BLaER1 treated with 17β-estradiol and CSF1 and Interleukin-3, amounts not matched to agents 10 nM and 100 nM (cell line): Measurements from ENCODE around the gene SERPINA3.
A peak's percentile ranks its signal among the peaks of the same experiment; 100 is the strongest.

ENCODE experiments used
- H3K27ac ChIP-seq, 11 experiments: shearing (Covaris generic); formaldehyde crosslinking; 2 replicates each; pipeline ENCODE4 v1.8.1; 2022
- H3K27me3 ChIP-seq, 11 experiments: shearing (Covaris generic); formaldehyde crosslinking; 2 replicates each; pipeline ENCODE4 v1.8.1; 2022
- H3K36me3 ChIP-seq, 11 experiments: shearing (Covaris generic); formaldehyde crosslinking; 2 replicates each; pipeline ENCODE4 v1.8.1; 2022
- H3K4me1 ChIP-seq, 10 experiments: shearing (Covaris generic); formaldehyde crosslinking; 2 replicates each; pipeline ENCODE4 v1.8.1; 2022
- H3K4me2 ChIP-seq, 11 experiments: shearing (Covaris generic); formaldehyde crosslinking; 2 replicates each; pipeline ENCODE4 v1.8.1; 2022
- H3K4me3 ChIP-seq, 10 experiments: shearing (Covaris generic); formaldehyde crosslinking; 2 replicates each; pipeline ENCODE4 v1.8.1; 2022
- H3K9ac ChIP-seq, 11 experiments: shearing (Covaris generic); formaldehyde crosslinking; 2 replicates each; pipeline ENCODE4 v1.8.1; 2022
- H3K9me3 ChIP-seq, 11 experiments: shearing (Covaris generic); formaldehyde crosslinking; replicated peaks in 1 of 11; 2 replicates each; pipeline ENCODE4 v1.8.1; 2022
- H4K20me1 ChIP-seq, 11 experiments: shearing (Covaris generic); formaldehyde crosslinking; 2 replicates each; pipeline ENCODE4 v1.8.1; 2022
- Cebpa-rat ChIP-seq, 11 experiments: shearing (Covaris generic); IDR thresholded peaks; 2 replicates each; pipeline ENCODE4 v1.8.1; 2022

The SERPINA3 gene

DNA sequence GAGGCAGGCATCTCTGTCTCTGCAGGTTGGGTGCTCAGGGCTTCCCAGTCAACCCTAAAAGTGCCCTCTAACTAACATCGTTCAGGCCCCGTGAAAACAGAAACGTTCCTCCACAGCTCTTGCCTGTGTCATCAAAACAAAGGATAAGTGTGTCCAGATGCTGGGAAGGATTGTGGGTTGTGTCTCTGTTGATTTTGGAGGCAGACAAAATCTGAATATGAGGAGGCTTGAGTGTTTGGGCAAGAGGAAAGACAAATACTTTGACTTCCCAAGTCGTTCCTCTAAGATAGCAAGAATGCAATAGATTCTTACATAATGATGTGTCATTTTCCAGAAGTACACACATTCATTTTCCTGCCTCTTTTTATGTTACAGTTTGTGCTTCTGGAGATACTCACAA lies 52.9 kb downstream of the SERPINA3 start:
- peak overlapping the region in 9 of 11 experiments; percentile 68 to 96 (median 85); a peak in 16 of 22 replicates for H3K27ac ChIP-seq
- H3K4me2 ChIP-seq: peak overlapping the region in 7 of 11 experiments; percentile 70 to 94 (median 81); a peak in 15 of 22 replicates
- no peaks in the 10 kb centered on the region for H4K20me1 ChIP-seq
- no peaks in the 10 kb centered on the region for H3K36me3 ChIP-seq
- H3K4me1 ChIP-seq: peaks cover 17 to 45% (median 31%) of the 10 kb centered on the region in 10 experiments
- H3K9me3 ChIP-seq: peaks cover 0 to 15% (median 3%) of the 10 kb centered on the region in 11 experiments; a peak in 5 of 22 replicates
- H3K4me3 ChIP-seq: no peak overlapping the region
- no peak for TF ChIP-seq Cebpa-rat (IDR thresholded peaks at IDR 0.05)
- no peaks in the 10 kb centered on the region for H3K27me3 ChIP-seq
- H3K9ac ChIP-seq: no peak overlapping the region; a peak in 1 of 22 replicates

DNA sequence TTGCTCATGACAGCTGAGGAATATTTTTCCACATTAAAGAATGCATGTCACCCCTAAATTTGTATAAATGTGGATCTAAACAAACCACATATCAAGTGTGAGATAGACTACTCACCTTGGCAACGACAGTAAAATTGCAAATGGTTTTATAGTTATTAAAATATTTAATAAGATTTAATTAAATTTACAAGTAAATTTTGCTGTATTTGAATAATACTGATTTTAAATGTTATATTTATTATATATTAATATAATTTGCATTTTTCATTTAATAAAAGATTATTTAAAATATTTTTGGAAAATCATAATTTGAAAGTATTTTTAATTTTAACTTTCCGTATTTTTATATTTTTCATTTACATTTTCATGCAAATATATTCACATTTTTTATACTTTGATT lies 53.4 kb downstream of the SERPINA3 start:
- peaks cover 17 to 45% (median 31%) of the 10 kb centered on the region in 10 experiments for H3K4me1 ChIP-seq
- H3K9me3 ChIP-seq: peaks cover 0 to 15% (median 3%) of the 10 kb centered on the region in 11 experiments; a peak in 5 of 22 replicates
- H3K27me3 ChIP-seq: no peaks in the 10 kb centered on the region
- H3K36me3 ChIP-seq: no peaks in the 10 kb centered on the region
- no peak for TF ChIP-seq Cebpa-rat (IDR thresholded peaks at IDR 0.05)
- H3K27ac ChIP-seq: peak overlapping the region in 5 of 11 experiments; percentile 83 to 96 (median 91); a peak in 8 of 22 replicates
- no peak overlapping the region for H3K4me3 ChIP-seq
- peak overlapping the region in 7 of 11 experiments; percentile 70 to 94 (median 81); a peak in 13 of 22 replicates for H3K4me2 ChIP-seq
- H4K20me1 ChIP-seq: no peaks in the 10 kb centered on the region
- no peak overlapping the region for H3K9ac ChIP-seq

DNA sequence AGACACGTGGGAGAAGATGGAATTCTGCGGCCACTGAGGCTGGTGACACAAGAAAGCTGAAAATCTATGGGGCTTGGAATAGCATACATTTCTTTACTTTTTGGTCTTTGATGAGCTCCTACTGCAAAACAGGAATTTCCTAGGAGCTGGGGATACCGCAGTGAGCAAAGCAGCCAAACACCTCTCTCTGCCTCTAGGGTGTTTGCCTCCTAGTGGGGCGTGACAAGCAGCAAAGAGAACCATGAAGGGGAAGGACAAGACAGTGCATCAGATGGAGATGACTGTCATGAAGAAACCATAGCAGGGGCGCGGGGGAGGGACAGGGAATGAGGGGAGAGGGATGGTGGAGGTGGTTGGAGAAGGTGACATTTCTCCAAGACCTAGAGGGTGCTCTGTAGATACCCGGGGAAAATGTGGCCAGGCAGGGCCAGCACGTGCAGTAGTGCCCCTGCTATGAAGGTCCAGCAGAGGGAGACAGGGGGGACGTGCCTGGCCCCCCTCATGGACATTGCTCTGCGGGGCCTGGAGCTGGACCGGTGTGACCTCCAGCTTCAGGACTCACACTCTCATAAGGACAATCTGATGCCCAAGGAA lies 58.6 kb downstream of the SERPINA3 start:
- no peaks in the 10 kb centered on the region for H3K4me1 ChIP-seq
- no peak overlapping the region for H3K4me2 ChIP-seq
- H3K36me3 ChIP-seq: no peaks in the 10 kb centered on the region
- no peak for TF ChIP-seq Cebpa-rat (IDR thresholded peaks at IDR 0.05)
- H4K20me1 ChIP-seq: no peaks in the 10 kb centered on the region
- H3K4me3 ChIP-seq: no peak overlapping the region
- H3K27ac ChIP-seq: no peak overlapping the region
- H3K9me3 ChIP-seq: no peaks in the 10 kb centered on the region
- H3K27me3 ChIP-seq: no peaks in the 10 kb centered on the region
- H3K9ac ChIP-seq: no peak overlapping the region

DNA sequence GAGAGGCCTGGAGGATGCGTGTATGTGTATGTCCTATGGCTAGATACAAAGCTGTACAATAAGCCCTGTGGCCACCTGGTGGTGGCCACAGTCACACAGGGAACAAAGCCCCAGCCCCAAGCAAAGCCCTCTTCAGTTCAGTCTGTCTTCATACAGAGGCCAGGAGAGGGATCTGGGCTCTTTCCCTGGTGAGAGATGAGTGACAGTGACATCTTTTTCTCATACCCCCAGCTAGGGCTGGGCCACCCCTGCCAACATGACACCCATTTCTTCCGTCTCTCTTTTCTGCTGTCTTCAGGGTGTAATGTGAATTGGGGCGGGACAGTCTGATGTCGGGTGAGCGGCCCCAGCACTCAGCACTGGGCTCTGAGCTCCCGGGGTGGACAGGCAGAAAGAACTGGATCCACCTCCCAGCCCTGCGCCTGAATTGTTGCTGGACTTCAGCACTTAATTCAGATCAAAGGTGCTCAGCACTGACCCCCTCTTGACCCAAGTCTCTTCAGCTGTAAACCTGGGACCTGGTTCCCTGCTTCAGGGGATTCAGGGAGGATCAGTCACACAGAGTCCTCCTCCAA lies 59.8 kb downstream of the SERPINA3 start:
- no peak for TF ChIP-seq Cebpa-rat (IDR thresholded peaks at IDR 0.05)
- Histone ChIP-seq H3K9ac (no peak overlapping the region), H3K9me3 (no peaks in the 10 kb centered on the region), H3K4me3 (no peak overlapping the region), H4K20me1 (no peaks in the 10 kb centered on the region), H3K27me3 (no peaks in the 10 kb centered on the region), H3K27ac (no peak overlapping the region), H3K4me2 (no peak overlapping the region), H3K36me3 (no peaks in the 10 kb centered on the region), H3K4me1 (no peaks in the 10 kb centered on the region)

DNA sequence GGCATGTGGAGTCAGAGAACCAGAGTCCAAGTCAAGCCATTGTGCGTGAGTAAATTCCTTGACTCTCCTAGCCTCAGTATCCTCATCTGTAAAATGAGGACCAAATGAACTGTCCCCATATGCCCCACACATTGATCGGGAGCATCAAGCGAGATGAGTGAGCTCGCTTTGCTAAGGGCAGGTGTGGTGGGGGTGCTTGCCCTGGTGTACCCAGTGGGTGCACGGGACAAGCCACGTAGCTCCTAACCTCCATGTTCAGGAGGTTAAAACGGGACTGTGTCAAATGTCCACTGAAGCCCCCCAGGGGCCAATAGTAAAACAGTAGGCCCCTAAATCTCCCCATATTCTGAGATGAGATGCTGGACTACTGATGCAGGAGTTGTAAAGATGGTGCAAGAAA lies 60.9 kb downstream of the SERPINA3 start:
- Histone ChIP-seq H3K27ac (no peak overlapping the region), H3K4me3 (no peak overlapping the region), H3K9ac (no peak overlapping the region), H3K9me3 (no peaks in the 10 kb centered on the region), H4K20me1 (no peaks in the 10 kb centered on the region), H3K27me3 (no peaks in the 10 kb centered on the region), H3K36me3 (no peaks in the 10 kb centered on the region), H3K4me2 (no peak overlapping the region), H3K4me1 (no peaks in the 10 kb centered on the region)
- no peak for TF ChIP-seq Cebpa-rat (IDR thresholded peaks at IDR 0.05)
